ENCODE data around the gene CRTAC1.

The CRTAC1 gene

GRCh38 chr10:97924678-97925077 is 105.7 kb downstream of the CRTAC1 start:
- no peak for DNase-seq (ENCODE audit: low spot score)

- DNase-seq (ENCODE audit: low spot score) = no peak
These were observed 106.9 kb downstream of the CRTAC1 start for GRCh38 chr10:97923476-97923875.

GRCh38 chr10:97923057-97923456 is 107.4 kb downstream of the CRTAC1 start:
- no peak for DNase-seq (ENCODE audit: low spot score)

- no peak for DNase-seq (ENCODE audit: low spot score)
These were observed 108.2 kb downstream of the CRTAC1 start for GRCh38 chr10:97922022-97922758.

- DNase-seq (ENCODE audit: low spot score) = peak; percentile 6
These were observed 108.8 kb downstream of the CRTAC1 start for GRCh38 chr10:97921581-97922021.

- DNase-seq (ENCODE audit: low spot score) = no peak
These were observed 109.6 kb downstream of the CRTAC1 start for GRCh38 chr10:97920865-97921264.

GRCh38 chr10:97919012-97919411 is 111.4 kb downstream of the CRTAC1 start:
- DNase-seq (ENCODE audit: low spot score) = no peak

- no peak for DNase-seq (ENCODE audit: low spot score)
These were observed 113.8 kb downstream of the CRTAC1 start for GRCh38 chr10:97916586-97916985.

- DNase-seq (ENCODE audit: low spot score) = no peak
These were observed 114.9 kb downstream of the CRTAC1 start for GRCh38 chr10:97915346-97916131.

GRCh38 chr10:97914837-97915211 is 115.6 kb downstream of the CRTAC1 start:
- peak; percentile 28 for DNase-seq (ENCODE audit: low spot score)

- DNase-seq (ENCODE audit: low spot score) = no peak
These were observed 116.1 kb downstream of the CRTAC1 start for GRCh38 chr10:97914171-97914836.

GRCh38 chr10:97913614-97914013 is 116.8 kb downstream of the CRTAC1 start:
- DNase-seq (ENCODE audit: low spot score) = no peak

GRCh38 chr10:97913193-97913592 is 117.2 kb downstream of the CRTAC1 start:
- DNase-seq (ENCODE audit: low spot score) = no peak

GRCh38 chr10:97911217-97911616 is 119.2 kb downstream of the CRTAC1 start:
- DNase-seq (ENCODE audit: low spot score) = no peak

- DNase-seq (ENCODE audit: low spot score) = no peak
These were observed 119.8 kb downstream of the CRTAC1 start for GRCh38 chr10:97910661-97911060.

GRCh38 chr10:97907830-97908229 is 122.6 kb downstream of the CRTAC1 start:
- no peak for DNase-seq (ENCODE audit: low spot score)

GRCh38 chr10:97907211-97907610 is 123.2 kb downstream of the CRTAC1 start:
- DNase-seq (ENCODE audit: low spot score) = no peak

- DNase-seq (ENCODE audit: low spot score) = no peak
These were observed 125.1 kb downstream of the CRTAC1 start for GRCh38 chr10:97905276-97905675.

- no peak for DNase-seq (ENCODE audit: low spot score)
These were observed 125.8 kb downstream of the CRTAC1 start for GRCh38 chr10:97904576-97904975.

GRCh38 chr10:97904018-97904381 is 126.4 kb downstream of the CRTAC1 start:
- no peak for DNase-seq (ENCODE audit: low spot score)

- no peak for DNase-seq (ENCODE audit: low spot score)
These were observed 127.0 kb downstream of the CRTAC1 start for GRCh38 chr10:97903128-97904017.

- DNase-seq (ENCODE audit: low spot score) = no peak
These were observed 129.0 kb downstream of the CRTAC1 start for GRCh38 chr10:97901381-97901780.

Data from COLO829 (cell line).